WTC11 (cell line): ENCODE results near the gene KCTD11. TPM values are rescaled to one million over a fixed set of nuclear protein-coding genes. Genes with fewer than 3 reads are reported as not detected.
A peak's percentile ranks its signal among the peaks of the same experiment; 100 is the strongest.

Experiments used
- ATAC-seq: fragments of 200-7000 bp; cut with Tn5 transposase; 2 replicates; pipeline ENCODE4 v1.10.0; 2021; ENCODE audit warnings: mild to moderate bottlenecking, moderate library complexity
- CTCF ChIA-PET: fragments of 300-600 bp; sonication (Branson Sonifier 250); formaldehyde crosslinking; loops from one replicate; lab custom pipeline; 2021; ENCODE audit warnings: antibody characterized with exemption; lab: Charles Lee
- POLR2A ChIA-PET: fragments of 350-600 bp; sonication (Branson Sonifier 250); formaldehyde crosslinking; loops from one replicate; lab custom pipeline; 2021; ENCODE audit warnings: antibody characterized with exemption; lab: Charles Lee
- DNase-seq: peaks from one replicate; pipeline ENCODE4 v3.0.0; 2021; ENCODE audit warnings: low spot score
- H3K27ac Mint-ChIP-seq: 2 replicates; pipeline ENCODE4 v1.8.0; 2021; ENCODE audit warnings: mixed read lengths
- H3K27me3 Mint-ChIP-seq: 2 replicates; pipeline ENCODE4 v1.8.0; 2021; ENCODE audit warnings: low read depth, mild to moderate bottlenecking, moderate library complexity, mixed read lengths
- H3K36me3 Mint-ChIP-seq: 2 replicates; pipeline ENCODE4 v1.8.0; 2021; ENCODE audit warnings: mixed read lengths
- H3K4me1 Mint-ChIP-seq: 2 replicates; pipeline ENCODE4 v1.8.0; 2022; ENCODE audit warnings: mixed read lengths
- H3K4me3 Mint-ChIP-seq: 2 replicates; pipeline ENCODE4 v1.8.0; 2021; ENCODE audit warnings: mild to moderate bottlenecking, moderate library complexity, mixed read lengths
- H3K9me3 Mint-ChIP-seq: 2 replicates; pipeline ENCODE4 v1.8.0; 2021; ENCODE audit warnings: mixed read lengths
- E2F4 ChIP-seq: sonication (generic); formaldehyde crosslinking; IDR thresholded peaks from 2 replicates; pipeline ENCODE4 v1.8.1; 2022; ENCODE audit warnings: low read depth, mild to moderate bottlenecking, moderate library complexity, missing genetic modification reagents, borderline replicate concordance
- ETV6 ChIP-seq: sonication (generic); formaldehyde crosslinking; IDR thresholded peaks from 2 replicates; pipeline ENCODE4 v1.8.1; 2022; ENCODE audit warnings: mild to moderate bottlenecking, missing genetic modification reagents
- JAZF1 ChIP-seq: fragments of 250-450 bp; sonication (Bioruptor Pico); IDR thresholded peaks from 2 replicates; pipeline ENCODE4 v1.9.0; 2021; ENCODE audit warnings: moderate library complexity, mild to moderate bottlenecking, inconsistent platforms
- MYBL2 ChIP-seq: sonication (generic); formaldehyde crosslinking; IDR thresholded peaks from 2 replicates; pipeline ENCODE4 v1.8.1; 2023; ENCODE audit warnings: mild to moderate bottlenecking, moderate library complexity, missing genetic modification reagents
- SMAD4 ChIP-seq: sonication (generic); formaldehyde crosslinking; IDR thresholded peaks from 2 replicates; pipeline ENCODE4 v1.8.0; 2022; ENCODE audit warnings: mild to moderate bottlenecking, missing genetic modification reagents
- ZNF121 ChIP-seq: sonication (generic); formaldehyde crosslinking; IDR thresholded peaks from 2 replicates; pipeline ENCODE4 v1.8.0; 2023; ENCODE audit warnings: missing genetic modification reagents
- ZNF281 ChIP-seq: sonication (generic); formaldehyde crosslinking; IDR thresholded peaks from 2 replicates; pipeline ENCODE4 v1.8.0; 2023; ENCODE audit warnings: mild to moderate bottlenecking, missing genetic modification reagents
- ZNF423 ChIP-seq: fragments of 250-450 bp; sonication (Bioruptor Pico); IDR thresholded peaks from 2 replicates; pipeline ENCODE4 v2.1.2; 2022; ENCODE audit warnings: mild to moderate bottlenecking, moderate library complexity
- ZNF532 ChIP-seq: fragments of 250-450 bp; sonication (Bioruptor Pico); IDR thresholded peaks from 2 replicates; pipeline ENCODE4 v1.9.0; 2021; ENCODE audit warnings: mild to moderate bottlenecking, borderline replicate concordance
- ZNF671 ChIP-seq: fragments of 250-450 bp; sonication (Bioruptor Pico); IDR thresholded peaks from 2 replicates; pipeline ENCODE4 v1.8.0; 2021; ENCODE audit warnings: mild to moderate bottlenecking
- total RNA-seq: library from RNA; stranded (reverse); gene quantifications from 3 replicates; pipeline ENCODE4 v1.2.3, GENCODE V29; 2021
- TF ChIP-seq, protein P1 (sequence below): fragments of 200-600 bp; IDR thresholded peaks from 2 replicates; pipeline ENCODE4 v1.8.0; 2022; ENCODE audit warnings: antibody characterized with exemption

Gene KCTD11
- total RNA-seq, 1 experiment from 2014 or later = 8.1 TPM

DNA sequence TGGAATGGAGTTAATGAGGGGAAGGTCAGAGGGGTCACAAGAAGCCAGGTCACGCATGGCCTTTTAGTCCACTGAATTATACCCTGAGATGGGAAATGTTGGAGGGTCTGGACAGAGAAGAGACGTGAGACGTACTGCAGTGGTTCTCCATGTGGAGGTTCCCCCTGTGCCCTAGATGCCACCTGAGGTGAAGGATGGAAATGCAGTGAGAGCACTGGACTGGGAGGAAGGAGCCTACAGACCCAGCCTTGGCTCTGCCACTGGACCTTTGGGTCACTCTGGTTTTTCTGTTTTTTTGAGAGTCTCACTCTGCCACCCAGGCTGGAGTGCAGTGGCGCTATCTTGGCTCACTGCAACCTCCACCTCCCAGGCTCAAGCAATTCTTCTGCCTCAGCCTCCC is 44.2 kb downstream of the KCTD11 start (continued):
- TF ChIP-seq, protein P1, sequence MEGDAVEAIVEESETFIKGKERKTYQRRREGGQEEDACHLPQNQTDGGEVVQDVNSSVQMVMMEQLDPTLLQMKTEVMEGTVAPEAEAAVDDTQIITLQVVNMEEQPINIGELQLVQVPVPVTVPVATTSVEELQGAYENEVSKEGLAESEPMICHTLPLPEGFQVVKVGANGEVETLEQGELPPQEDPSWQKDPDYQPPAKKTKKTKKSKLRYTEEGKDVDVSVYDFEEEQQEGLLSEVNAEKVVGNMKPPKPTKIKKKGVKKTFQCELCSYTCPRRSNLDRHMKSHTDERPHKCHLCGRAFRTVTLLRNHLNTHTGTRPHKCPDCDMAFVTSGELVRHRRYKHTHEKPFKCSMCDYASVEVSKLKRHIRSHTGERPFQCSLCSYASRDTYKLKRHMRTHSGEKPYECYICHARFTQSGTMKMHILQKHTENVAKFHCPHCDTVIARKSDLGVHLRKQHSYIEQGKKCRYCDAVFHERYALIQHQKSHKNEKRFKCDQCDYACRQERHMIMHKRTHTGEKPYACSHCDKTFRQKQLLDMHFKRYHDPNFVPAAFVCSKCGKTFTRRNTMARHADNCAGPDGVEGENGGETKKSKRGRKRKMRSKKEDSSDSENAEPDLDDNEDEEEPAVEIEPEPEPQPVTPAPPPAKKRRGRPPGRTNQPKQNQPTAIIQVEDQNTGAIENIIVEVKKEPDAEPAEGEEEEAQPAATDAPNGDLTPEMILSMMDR = no peak
- no peak for TF ChIP-seq ZNF671

DNA sequence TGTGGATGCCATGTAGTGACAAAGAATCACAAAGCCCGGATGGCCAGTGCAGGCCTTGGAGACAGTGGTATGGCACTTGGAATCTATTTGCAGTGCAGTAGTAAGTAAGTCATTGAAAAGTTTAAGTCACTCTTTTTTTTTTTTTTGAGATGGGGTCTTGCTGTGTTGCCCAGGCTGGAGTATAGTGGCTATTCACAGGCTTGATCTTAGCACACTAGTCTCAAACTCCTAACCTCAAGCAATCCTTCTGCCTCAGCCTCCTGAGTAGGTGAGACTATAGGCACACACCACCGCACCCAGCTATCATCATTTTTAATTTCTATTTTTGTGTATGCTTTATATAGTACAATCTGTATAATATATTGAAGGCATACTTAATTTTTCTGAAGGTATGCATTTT is 46.6 kb downstream of the KCTD11 start:
- Mint-ChIP-seq H3K4me1 (peaks cover 12% of the 10 kb centered on the region), H3K4me3 (no peak overlapping the region), H3K36me3 (peaks cover 4% of the 10 kb centered on the region), H3K27ac (no peak overlapping the region), H3K9me3 (no peaks in the 10 kb centered on the region), H3K27me3 (no peaks in the 10 kb centered on the region; the same call in 1 of the 2 replicates)
- CTCF ChIA-PET = interaction anchor here (0.6 to 2.0 kb wide), 6 partner anchors 42 to 1600 kb away, joined by 3 to 9 read pairs (median 4); partner anchors contain the start of genes ACAP1 and SLC2A4
- DNase-seq (no peak), ATAC-seq (no peak)
- no peak for TF ChIP-seq ZNF281 (CRISPR knock-in tag)
- peak; percentile 84 for TF ChIP-seq ZNF121
- no peak for TF ChIP-seq SMAD4 (CRISPR knock-in tag)
- POLR2A ChIA-PET = interaction anchor here (0.6 kb wide), 1 partner anchor 14 kb away, joined by 4 read pairs; no protein-coding TSS in a partner anchor

- DNase-seq = peak; percentile 72
- TF ChIP-seq ZNF532 (CRISPR knock-in tag) = no peak
- no peak for TF ChIP-seq E2F4 (CRISPR knock-in tag)
- no peak for TF ChIP-seq ZNF423 (CRISPR knock-in tag)
- no peak for TF ChIP-seq ZNF671
- TF ChIP-seq JAZF1 (CRISPR knock-in tag) = no peak
- no peak for TF ChIP-seq ETV6 (CRISPR knock-in tag)
- TF ChIP-seq MYBL2 (CRISPR knock-in tag) = no peak
- CTCF ChIA-PET = interaction anchor here (0.6 to 3.3 kb wide), 20 partner anchors 9 to 705 kb away, joined by 3 to 59 read pairs (median 6); partner anchors contain the start of genes CHRNB1, KCTD11, PLSCR3 and SOX15
- Mint-ChIP-seq H3K4me3 (peak overlapping the region; percentile 80), H3K36me3 (peaks cover 4% of the 10 kb centered on the region), H3K27ac (peak overlapping the region; percentile 85), H3K4me1 (peaks cover 27% of the 10 kb centered on the region), H3K9me3 (no peaks in the 10 kb centered on the region), H3K27me3 (no peaks in the 10 kb centered on the region; the same call in 1 of the 2 replicates)
- POLR2A ChIA-PET = interaction anchor here (0.9 to 2.5 kb wide), 15 partner anchors 9 to 186 kb away, joined by 3 to 38 read pairs (median 5); partner anchors contain the start of genes ACAP1, NEURL4, PLSCR3 and POLR2A
- ATAC-seq = peak; percentile 4
Measured at GRCh38 chr17:7403043-7403726, 51.2 kb downstream of the KCTD11 start.
